Activated gamma-delta T cell treated with Interleukin-2 at 50 U/mL for 16 hours (primary cell): ENCODE data around the gene GPAT2.
"Not testable (repeated sequence)": the region's sequence is repeated elsewhere in the genome, so short reads cannot be mapped to it uniquely, and the experiment has no call there.

Experiments used
- DNase-seq: peaks from one replicate; pipeline ENCODE4 v3.0.0-alpha.2; 2020

The GPAT2 gene, protein sequence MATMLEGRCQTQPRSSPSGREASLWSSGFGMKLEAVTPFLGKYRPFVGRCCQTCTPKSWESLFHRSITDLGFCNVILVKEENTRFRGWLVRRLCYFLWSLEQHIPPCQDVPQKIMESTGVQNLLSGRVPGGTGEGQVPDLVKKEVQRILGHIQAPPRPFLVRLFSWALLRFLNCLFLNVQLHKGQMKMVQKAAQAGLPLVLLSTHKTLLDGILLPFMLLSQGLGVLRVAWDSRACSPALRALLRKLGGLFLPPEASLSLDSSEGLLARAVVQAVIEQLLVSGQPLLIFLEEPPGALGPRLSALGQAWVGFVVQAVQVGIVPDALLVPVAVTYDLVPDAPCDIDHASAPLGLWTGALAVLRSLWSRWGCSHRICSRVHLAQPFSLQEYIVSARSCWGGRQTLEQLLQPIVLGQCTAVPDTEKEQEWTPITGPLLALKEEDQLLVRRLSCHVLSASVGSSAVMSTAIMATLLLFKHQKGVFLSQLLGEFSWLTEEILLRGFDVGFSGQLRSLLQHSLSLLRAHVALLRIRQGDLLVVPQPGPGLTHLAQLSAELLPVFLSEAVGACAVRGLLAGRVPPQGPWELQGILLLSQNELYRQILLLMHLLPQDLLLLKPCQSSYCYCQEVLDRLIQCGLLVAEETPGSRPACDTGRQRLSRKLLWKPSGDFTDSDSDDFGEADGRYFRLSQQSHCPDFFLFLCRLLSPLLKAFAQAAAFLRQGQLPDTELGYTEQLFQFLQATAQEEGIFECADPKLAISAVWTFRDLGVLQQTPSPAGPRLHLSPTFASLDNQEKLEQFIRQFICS

DNA sequence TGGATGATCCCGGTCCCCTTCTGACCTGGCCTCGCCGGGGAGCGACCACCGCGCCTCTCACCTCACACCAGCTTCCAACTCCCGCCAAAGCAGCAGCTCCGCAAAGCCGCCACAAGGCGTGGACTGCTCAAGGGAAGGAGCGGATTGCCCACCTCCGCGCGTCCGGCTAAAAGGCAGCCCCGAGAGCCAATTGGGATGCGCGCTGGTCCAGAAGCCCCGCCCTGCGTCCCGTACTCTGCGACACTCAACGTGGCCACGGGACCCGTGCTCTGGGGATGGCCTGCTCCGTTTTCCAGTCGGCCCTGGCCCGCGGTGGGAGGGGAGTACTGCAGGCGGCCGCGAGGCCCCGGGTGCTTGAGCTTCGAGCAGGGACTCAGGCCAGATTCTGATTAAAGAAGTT is at the start of gene GPAT2:
Gene GPAT2 (minus strand): TSS at position 125 of the 400 bp plus-strand sequence. CDS start 2,557 bp downstream, outside the sequence.
- DNase-seq: not testable (repeated sequence)

DNA sequence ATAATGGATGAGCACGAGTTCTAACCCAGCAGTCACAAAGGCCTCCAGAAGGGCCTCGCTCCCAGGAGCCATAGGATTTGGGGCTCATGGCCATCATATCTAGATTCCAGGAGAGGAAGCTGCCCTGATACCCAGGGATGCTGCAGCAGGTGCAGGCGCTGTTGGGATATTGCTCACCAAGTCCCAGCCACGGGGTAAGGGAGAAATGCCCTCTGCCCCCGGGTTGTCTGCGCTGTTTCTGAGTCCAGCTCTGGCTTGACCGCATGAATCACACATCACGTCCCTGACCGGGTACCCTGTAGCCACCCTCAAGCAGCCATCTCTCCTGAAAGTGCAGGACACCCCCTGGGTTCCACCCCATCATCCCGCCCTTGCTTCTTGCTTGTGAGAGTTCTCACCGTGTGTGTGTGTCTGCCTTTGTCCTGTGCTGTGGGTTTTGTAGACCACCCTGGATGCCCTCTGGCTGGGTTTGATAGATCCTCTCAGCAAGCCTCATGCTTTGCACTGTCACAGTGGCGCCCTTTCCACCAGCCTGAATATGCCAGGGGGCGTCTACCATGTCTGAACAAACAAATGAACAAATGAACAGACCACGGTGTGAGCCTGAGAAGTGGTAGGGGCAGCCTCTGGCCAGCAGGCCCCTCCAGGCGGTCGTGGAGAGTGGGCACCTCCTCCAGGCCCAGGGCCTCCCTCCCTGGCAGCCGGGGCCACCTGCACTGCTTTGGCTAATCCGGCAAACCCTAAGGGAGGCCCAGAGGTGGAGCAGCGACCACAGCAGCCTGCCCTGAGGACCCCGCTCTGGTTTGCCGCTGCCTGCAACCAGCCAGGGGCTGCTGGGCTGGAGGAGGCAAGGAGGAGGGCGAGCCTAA is 49.5 kb upstream of the GPAT2 start:
- no peak for DNase-seq

DNA sequence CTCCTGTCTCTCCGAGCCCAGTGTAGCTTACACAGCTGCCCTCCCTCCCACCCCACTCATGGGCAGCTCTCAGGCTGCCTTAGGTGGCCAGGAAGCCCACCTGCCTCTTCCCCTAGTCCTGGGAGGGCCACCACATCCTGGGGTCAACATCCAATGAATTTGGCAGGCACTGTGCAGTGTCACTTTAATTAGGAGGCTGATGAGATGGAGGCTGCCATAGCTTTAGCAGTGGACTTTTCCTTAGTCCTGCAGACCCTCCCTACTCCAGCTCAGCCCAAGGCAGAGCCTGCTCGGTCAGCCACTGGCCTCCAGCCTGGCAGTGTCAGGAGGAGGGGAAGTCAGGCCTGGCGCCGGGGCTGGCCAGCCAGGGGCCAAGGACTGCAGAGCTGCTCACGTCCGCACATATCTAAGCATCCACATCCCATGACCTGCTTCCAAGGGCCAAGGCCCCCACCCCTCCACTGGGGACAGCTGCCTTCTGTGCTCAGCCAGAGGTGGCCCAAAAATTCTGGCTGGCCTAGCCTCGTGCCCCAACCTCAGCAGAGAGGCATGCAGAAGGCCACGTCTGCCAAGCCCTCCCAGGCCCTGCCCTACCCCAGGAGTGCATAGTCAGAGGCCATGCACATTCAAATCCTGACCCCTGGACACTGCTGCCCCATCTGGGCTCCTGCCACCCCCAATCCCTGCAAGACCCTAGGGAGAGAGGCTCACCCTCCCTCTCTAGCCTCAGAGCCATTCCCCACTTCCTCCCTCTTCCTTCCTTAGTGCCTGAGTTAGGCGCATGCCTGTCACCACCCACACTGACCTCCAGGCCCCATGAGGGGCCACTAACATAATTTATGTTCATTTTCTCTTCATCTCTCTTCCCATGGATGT is 48.6 kb upstream of the GPAT2 start:
- no peak for DNase-seq

DNA sequence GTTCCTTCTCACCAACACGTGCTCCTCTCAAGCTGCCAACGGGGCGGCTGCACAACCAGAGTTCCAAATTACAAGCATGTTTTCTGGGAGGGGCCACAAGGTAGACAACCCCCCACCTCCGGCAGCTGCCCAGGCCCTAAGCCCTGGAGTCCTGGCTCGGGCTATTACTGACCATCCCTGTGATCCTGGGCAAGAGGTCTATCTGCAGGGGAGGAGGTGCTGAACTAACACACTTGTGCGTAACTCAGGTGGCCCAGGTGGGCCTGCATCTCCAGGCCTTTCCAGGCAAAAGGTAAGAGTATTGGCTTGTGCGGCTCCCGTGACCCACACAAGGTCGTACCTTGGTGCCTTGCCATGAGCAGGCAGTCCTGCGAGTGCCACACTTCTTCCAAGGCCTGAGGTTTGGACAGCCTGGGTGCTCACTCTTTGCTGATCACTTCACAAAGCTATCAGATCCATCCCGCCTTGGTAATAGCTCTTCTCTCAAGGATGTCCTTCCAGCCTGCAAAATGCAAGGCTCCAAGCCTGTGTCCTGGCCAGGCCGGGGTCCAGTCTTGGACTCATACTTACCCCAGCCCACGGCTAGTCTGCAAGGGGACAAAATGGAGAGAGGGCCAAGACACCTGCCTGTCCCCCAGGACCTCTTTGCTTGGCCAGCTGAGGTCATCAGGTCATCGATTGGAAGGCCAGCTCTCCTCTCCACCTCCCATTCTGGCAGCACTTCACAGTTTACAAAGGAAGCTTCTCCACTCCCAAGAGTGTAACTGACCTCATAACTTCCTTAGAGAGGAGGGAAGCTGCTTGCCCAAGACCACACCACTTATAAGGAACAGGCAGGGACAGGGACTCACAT is 47.7 kb upstream of the GPAT2 start:
- no peak for DNase-seq

DNA sequence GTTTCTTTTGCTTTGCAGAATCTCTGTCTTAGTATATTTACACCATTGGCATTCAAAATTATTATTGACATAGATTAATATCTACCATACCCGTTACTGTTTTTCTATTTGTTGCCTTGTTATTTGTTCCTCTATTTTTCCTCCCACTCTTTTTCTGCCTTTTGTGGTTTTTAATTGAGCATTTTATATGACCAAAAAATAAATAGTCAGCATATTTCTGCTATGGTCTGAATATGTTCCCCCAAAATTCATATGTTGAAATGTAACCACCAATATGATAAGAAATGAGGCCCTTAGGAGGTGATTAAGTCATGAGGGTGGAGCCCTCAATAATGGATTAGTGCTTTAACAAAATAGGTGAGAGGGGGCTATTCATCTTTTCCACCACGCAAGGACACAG is 46.3 kb upstream of the GPAT2 start:
- DNase-seq: no peak

DNA sequence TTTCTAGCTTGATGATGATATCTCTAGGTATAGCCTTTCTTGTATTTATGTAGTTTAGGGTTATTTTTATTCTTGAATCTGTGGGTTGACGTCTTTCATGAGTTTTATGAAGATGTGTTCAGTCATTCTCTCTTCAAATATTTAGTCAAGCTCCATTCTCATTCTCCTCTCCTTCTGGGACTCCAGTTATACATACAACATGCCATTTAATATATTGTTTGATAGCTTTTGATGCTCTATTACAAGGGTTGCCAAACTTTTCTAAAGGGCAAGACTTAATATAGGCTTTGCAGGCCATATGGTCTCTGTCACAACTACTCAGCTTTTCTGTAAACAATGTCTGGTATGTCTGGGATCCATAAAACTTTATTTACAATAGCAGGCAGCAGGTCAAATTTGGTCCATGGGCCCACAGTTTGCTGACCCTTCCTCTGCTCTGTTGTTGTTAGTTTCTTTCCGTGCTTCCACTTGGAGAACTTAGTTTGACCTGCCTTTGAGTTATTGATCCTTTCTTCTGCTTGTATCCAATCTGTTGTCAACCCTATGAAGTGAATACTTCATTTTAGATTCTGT is 40.6 kb upstream of the GPAT2 start:
- no peak for DNase-seq

DNA sequence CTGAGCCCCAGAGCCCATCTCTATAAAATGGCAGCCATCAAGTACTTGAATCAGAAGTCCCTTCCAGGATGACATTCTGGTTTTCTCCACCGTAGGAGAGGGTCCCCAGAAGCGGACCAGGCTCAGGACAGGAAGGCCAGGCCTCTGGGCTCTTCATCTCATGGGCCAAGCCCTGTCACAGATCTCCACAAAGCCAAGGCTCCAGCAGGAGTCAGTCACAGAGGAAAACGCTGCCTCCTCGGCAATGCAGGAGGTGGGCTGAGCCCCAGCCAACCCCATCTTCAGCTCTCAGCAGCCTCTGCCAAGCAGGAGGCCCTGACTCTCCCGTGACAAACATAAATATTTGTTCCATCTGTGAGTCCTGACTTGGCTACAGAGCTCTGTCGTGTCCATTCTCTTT is 39.4 kb upstream of the GPAT2 start:
- DNase-seq: no peak

DNA sequence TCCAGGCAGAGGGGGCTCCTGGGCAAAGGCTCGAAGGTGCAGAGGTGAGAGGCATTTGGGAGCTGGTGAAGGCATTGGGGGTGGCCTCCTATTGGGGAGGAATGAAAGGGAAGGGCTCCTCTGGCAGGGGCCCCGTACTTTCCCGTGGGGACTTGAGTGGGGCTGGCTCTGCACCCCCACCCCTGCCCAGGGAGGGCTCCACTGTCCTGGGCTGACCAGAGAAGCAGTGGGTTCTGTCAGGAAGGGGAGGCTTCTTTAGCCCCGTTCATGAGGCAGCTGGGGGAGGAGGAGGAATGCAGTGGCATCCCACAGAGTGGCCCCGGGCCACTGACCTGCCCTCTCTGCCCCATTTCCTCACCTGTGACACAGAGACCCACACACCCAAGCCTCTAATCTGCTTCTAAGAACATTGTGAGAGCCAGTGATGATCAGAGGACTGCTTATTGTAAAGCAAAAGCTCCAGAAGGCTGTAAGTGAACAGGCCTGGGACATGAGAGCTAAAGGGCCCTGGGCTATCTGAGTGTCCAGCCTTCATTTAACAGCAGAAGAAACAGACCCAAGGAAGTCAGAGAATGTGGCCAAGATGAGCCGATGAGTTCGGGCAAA is 38.6 kb upstream of the GPAT2 start:
- no peak for DNase-seq

DNA sequence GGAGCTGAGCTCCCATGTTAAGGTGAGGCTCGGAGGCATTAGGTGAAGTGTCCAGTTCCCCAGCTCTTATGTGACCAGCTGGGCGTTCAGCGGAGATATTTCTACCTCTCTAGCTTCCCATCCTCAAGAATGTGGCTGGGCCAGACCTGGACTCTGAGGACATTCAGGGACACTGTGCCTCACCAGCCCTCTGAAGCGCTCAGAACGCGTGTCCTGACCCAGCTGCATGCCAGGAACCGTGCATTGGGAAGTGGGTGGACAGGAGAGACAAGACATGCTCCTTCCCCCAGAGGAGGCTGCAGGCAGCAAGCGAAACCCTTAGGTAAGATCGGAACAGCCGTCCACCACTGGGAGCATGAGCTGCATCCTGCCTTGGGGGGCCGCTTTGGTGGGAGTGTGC is 38.0 kb upstream of the GPAT2 start:
- no peak for DNase-seq

DNA sequence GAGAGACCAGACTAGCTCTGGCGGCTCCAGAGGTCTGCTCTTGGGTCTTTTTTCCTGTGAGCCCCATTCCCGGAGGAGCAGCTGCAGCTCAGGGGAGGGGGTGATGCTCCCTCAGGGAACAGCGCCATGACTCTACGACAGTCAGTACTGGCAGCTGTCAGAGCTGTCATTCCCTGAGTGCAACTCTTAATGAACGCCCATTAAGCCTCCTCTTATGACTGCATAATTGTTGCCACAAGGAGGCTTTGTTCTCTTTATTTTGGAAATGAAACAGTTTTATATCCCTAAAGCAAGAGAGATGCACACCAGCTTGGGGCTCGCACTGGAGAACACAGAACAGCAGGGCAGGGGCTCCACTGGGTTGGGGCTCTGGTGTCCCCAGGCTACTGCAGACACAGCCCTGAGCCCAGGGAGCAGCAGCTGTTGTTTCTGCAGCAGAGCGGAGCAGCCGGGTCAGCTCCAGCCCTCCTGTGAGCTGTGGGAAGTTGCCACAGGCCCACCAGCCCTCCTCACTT is 37.3 kb upstream of the GPAT2 start:
- DNase-seq: not testable (repeated sequence)

DNA sequence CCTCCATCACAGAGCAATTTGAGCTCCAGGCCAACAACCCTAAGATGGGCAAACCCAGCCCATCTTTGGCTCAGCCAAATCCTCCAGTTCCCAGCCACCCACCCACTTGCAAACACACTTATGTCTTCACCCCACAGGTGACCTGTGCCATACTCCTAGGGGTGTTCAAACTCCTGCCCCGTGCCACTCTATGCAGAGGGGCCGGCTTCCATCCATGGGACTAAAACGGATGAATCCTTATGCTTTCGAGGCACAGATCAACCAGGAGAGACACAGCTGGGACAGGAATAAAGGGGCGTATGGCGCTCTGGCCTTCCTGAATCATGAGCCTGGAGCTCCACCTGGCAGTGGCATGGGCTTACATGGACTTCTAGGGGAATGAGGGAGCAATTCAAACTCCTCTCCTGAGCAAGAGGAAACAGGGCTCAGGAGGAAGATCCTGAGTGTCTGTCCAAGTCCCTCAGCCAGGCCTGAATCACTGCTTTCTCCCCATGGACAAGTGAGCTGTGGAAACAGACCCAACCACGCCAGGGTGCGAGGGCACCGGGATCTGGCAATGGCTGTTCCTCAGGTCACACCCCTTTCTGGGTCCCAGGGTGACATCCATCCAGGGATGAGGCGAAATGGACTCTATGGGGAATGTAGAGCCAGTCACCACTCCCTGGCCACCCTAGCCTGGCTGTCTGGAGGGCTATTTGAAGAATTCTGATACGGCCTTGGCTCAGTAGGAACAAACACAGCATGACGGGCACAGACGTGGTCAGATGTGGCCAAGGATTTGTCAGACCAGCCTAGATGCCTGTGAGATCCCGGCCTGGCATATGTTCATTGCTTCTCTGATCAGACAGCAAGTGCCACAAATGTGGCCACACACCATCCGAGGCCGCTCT is 36.6 kb upstream of the GPAT2 start:
- DNase-seq: not testable (repeated sequence)

DNA sequence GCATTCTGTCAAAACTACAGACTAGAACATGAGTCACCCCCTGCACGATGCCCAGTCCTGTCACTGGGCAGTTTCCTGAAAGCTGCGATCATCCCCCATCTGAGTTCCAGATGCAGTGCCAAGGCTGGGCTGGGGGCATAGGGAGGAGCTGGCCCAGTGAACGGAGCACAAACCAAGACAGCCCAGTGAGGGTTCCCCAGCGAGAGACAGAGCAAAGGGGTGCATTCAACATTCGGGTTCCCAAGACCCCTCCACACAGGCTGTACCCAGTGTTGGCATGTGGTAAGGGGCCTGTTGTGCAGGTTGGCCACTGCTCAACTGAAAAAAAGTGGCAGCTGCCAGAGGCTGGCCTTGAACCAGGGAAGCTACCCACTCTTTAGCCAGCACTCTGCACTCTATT is 35.6 kb upstream of the GPAT2 start:
- not testable (repeated sequence) for DNase-seq

DNA sequence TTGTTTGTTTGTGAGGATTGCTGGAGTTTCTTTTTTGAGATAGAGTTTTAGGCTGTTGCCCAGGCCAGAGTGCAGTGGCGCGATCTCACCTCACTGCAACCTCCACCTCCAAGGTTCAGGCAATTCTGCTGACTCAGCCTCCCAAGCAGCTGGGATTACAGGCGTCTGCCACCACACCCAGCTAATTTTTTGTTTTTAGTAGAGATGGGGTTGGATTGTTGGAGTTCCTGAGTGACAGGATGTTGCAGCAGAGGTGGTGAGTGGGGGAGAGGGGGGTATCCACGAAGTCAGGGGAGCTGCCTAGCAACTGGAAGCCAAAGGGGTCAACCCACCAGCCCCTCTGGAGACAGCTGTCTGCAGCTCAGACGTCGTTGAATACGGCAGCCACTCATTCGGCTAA is 35.2 kb upstream of the GPAT2 start:
- not testable (repeated sequence) for DNase-seq

DNA sequence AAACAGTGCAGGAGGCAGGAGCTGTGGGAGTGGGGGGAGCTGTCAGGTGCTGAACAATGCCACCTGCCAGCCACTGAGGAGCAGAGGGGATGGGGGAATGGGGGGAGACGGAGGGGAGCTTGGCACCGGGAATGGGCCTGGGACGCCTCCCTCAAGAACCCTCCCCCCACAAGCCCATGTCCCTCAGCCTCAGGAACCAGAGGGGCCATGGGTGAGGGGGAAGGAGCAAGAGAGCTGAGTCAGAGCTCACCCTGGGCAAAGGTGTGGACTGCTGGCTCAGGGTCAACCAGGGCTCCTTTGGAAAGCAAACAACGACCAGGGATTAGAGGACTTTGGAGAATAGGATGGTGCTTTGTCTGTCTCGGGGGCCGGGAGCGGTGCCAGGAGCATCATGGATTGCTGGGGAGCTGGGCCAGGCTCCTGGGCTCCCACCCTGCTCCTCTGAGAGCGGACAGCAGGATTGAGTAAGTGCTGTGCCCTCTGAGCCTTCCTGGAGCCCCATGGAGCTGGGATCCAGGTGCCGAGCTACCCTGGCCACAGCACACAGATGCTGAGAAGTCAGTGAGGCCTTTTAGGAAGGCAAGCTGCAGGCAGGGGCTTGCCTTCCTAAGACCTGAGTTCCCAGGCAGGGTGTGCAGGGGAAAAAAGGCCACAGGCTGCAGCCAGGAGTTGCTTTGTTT is 33.3 kb upstream of the GPAT2 start:
- DNase-seq: not testable (repeated sequence)

DNA sequence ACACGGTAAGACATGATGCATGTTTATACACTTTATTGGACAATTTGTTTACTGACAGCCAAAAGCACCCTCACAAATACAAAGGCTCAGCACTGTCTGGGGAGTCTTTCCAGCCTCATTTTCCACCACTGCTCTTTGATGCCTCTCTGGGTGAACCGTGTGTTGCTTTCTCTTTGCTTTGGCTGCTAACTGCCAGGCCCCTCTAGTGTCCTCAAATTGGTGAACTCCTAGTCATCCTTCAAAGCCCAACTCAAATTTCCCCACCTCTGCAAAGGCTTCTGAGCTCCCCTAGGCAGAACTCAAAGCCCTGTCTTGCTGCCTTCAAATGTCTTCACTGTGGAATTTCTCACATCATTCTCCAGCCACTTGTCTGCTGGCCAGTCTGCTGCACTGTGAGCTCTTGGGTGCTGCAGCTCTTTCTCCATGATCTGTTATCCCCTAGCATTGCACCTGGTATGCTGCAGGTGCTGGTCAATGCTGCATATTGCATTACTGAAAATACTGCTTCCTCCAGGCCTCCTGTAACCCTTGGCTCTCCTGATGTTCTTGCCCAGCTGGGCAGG is 32.5 kb upstream of the GPAT2 start:
- DNase-seq: not testable (repeated sequence)

DNA sequence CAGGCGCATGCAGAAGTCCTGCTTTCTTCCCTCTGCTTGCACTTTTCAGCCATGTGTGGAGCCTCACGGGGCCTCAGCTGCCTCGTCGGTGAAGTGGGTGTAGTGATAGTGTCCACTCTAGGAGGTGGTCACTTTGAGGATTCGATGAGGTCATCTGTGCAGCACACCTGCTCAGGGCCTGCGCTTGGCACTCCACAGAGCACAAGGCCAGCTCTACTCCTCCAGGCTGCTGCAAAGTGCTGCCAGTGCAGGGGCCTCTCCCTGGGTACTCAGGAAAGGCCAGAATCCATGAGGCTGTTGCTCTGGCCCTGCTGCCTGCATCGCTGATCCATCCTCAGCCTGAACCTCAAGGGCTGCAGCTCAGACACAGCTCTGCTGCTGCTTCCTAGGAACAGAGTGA is 31.8 kb upstream of the GPAT2 start:
- DNase-seq: not testable (repeated sequence)

DNA sequence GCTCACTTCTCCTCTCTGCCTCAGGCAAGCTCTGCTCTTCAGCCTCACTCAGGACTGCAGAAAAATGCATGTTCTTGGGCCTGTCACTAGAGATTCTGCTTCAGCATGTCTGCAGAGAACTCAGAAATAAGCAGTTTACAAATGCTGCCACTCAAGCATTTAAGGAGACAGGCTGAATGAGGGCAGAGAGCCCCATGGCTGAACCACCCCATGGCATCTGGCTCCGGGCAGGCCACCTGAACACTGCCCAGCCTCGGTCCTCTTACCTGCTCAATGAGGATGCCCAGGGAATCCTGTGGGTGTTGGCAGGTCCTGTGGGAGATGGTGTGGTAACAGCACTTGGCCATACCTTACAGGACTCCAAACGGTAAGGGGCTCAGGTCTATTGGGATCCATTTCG is 31.2 kb upstream of the GPAT2 start:
- not testable (repeated sequence) for DNase-seq

DNA sequence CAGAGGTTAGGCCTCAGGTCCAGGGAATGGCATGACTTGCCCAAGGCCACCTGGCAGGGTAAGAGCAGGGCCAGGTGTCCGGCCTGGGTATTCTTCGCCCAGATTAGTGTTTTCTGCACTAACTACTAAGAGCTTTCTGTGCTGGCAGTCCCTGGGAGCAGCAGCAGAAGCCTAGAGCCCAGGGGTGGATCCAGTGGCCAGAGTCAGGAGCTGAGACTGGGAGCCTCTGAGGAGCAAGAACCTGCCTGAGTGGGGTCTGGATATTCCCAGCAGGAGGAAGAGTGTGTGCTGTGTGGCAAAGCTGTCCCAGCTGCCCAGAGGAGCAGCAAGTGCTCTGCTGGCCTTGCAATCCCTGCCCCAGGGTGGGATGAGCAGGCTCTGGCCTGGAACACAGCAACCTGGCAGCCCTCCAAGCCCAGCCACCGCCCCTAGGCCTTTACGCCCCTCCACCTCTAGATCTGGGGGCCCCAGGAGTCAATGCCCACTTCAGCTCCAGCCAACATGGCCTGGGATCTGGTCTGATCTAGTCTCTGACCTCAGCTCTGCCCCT is 30.7 kb upstream of the GPAT2 start:
- DNase-seq: no peak
